Measurements from ENCODE around the gene CAMK1D. TPM values are rescaled to one million over a fixed set of nuclear protein-coding genes. Genes with fewer than 3 reads are reported as not detected.

CAMK1D gene
- total and polyA plus RNA-seq, 2 of the 4 experiments (the other 2 are of a cell fraction) = 5.0 to 5.3 TPM

DNA sequence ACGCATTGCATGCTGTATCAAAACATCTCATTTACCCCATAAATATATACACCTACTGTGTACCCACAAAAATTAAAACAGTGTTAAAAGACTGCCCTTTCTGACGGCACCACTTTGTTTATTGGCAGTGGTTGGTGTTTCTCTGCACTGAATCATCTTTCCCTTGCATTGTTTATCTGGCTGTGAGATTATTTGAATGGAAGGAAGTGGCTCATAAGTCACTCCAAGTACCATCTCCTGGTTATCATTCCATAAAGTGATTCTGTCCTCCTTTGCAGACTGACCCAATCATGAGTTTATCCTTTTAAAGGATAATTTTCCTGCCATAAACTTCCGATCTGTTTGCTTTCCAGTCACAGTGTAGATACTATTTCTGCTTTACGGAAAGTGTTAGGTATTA lies 183.8 kb downstream of the CAMK1D start:
- H2BK120ac ChIP-seq (ENCODE audit: low read depth, low read length) = no peak overlapping the region
- no peak overlapping the region for H3K4ac ChIP-seq (ENCODE audit: low read depth, low read length)
- no peak overlapping the region for H3K23ac ChIP-seq (ENCODE audit: low read depth, low read length)
- in situ Hi-C loops (cut with MboI; ENCODE audit: low sequenced_read_pairs) (no loop called here), intact Hi-C loops (cut with micrococcal nuclease) (loop anchor here (2.0 kb wide), 1 partner anchor 18 kb away; no protein-coding TSS in a partner anchor), dilution Hi-C loops (cut with HindIII; ENCODE audit: low sequenced_read_pairs, unreplicated experiment) (no loop called here)
- H3K9ac ChIP-seq (ENCODE audit: low read depth, low read length) = no peak overlapping the region
- H4K20me1 ChIP-seq (ENCODE audit: insufficient read depth, low read length) = no peaks in the 10 kb centered on the region
- no peak overlapping the region; the same call in 1 of the 2 replicates for H3K18ac ChIP-seq (ENCODE audit: low read depth, low read length)
- no peaks in the 10 kb centered on the region for H3K27me3 ChIP-seq (ENCODE audit: control insufficient read depth, insufficient read depth, low read length)
- no peak overlapping the region for H4K91ac ChIP-seq (ENCODE audit: insufficient read depth, low read depth, low read length)
- no peak overlapping the region for H2AK5ac ChIP-seq (ENCODE audit: low read depth, low read length)
- ChIA-PET CTCF (no interaction called here), POLR2A (ENCODE audit: unreplicated experiment) (no interaction called here)
- no peak overlapping the region for H4K5ac ChIP-seq (ENCODE audit: low read depth, low read length)
- no peak overlapping the region for H2BK5ac ChIP-seq (ENCODE audit: low read depth, low read length, poor library complexity, severe bottlenecking)
- no peak overlapping the region for H2AK9ac ChIP-seq (replicated peaks; ENCODE audit: low read depth, low read length, poor library complexity)
- no peak overlapping the region for H3K27ac ChIP-seq (ENCODE audit: insufficient read depth, low read length)
- no peak overlapping the region for H3K14ac ChIP-seq (replicated peaks; ENCODE audit: low read depth, low read length)
- no peaks in the 10 kb centered on the region for H3K36me3 ChIP-seq (ENCODE audit: control insufficient read depth, insufficient read depth, low read length)
- ATAC-seq (ENCODE audit: low read depth) (peak; percentile 53), DNase-seq (peak; percentile 40)
- no peak for TF ChIP-seq CHD1 (IDR thresholded peaks at IDR 0.05; ENCODE audit: low read depth, low read length)
- no peak for TF ChIP-seq SMC3 (IDR thresholded peaks at IDR 0.05; ENCODE audit: low read depth, low read length)
- no peak for TF ChIP-seq CTCF (conservative IDR thresholded peaks at IDR 0.05; ENCODE audit: low read depth, low read length)
- no peak for TF ChIP-seq FOS (IDR thresholded peaks at IDR 0.05; ENCODE audit: low read depth, low read length)
- TF ChIP-seq RAD21 (IDR thresholded peaks at IDR 0.05; ENCODE audit: low read length) = no peak
- TF ChIP-seq MXI1 (IDR thresholded peaks at IDR 0.05; ENCODE audit: borderline replicate concordance, low read depth, low read length) = no peak
- no peak for TF ChIP-seq RCOR1 (IDR thresholded peaks at IDR 0.05; ENCODE audit: insufficient replicate concordance, low read length)
- no peak for TF ChIP-seq NFE2L2 (IDR thresholded peaks at IDR 0.05; ENCODE audit: low read depth, low read length)
- TF ChIP-seq BHLHE40 (IDR thresholded peaks at IDR 0.05; ENCODE audit: low read depth, low read length) = no peak
- TF ChIP-seq, protein P1, sequence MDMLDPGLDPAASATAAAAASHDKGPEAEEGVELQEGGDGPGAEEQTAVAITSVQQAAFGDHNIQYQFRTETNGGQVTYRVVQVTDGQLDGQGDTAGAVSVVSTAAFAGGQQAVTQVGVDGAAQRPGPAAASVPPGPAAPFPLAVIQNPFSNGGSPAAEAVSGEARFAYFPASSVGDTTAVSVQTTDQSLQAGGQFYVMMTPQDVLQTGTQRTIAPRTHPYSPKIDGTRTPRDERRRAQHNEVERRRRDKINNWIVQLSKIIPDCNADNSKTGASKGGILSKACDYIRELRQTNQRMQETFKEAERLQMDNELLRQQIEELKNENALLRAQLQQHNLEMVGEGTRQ (IDR thresholded peaks at IDR 0.05; ENCODE audit: low read depth, low read length) = no peak
- TF ChIP-seq ELK1 (IDR thresholded peaks at IDR 0.05; ENCODE audit: borderline replicate concordance, low read depth, low read length) = no peak
- no peaks in the 10 kb centered on the region for H3K79me1 ChIP-seq (ENCODE audit: low read depth in 1 of 2, low read length in 2 of 2)
- H3K9me3 ChIP-seq (ENCODE audit: control insufficient read depth, insufficient read depth, low read length) = peaks cover 2% of the 10 kb centered on the region
- H3K4me3 ChIP-seq (ENCODE audit: insufficient read depth, low read depth, low read length) = no peak overlapping the region
- no peak overlapping the region for H3K56ac ChIP-seq (ENCODE audit: extremely low read depth, insufficient read depth, low read length)
- H2BK20ac ChIP-seq (ENCODE audit: low read depth, low read length) = no peak overlapping the region
- WGBS, 2 experiments (ENCODE audit: extremely low coverage in 2 of 2, insufficient read length in 1 of 2) = no CpG with 5 or more reads among the region's 4 CpGs
- BruUV-seq (replicated peaks) = no TSS peak
- H3K4me1 ChIP-seq (ENCODE audit: control insufficient read depth, insufficient read depth, low read length) = peaks cover 3% of the 10 kb centered on the region; the same call in 1 of the 2 replicates
- no peak overlapping the region for H3K4me2 ChIP-seq (ENCODE audit: low read depth, low read length)
- H2BK15ac ChIP-seq (ENCODE audit: low read depth, low read length) = no peak overlapping the region
- H2AFZ ChIP-seq (replicated peaks; ENCODE audit: low read length, poor library complexity) = no peak overlapping the region
- H4K8ac ChIP-seq (ENCODE audit: low read depth in 2 of 2, low read length in 2 of 2) = no peak overlapping the region
- H3K9me1 ChIP-seq (ENCODE audit: insufficient read depth, low read length) = no peaks in the 10 kb centered on the region

Data from IMR-90 (cell line).